Glutamatergic neuron (in vitro differentiated cells): ENCODE data around the gene ABHD2. TPM values are rescaled to one million over a fixed set of nuclear protein-coding genes. Genes with fewer than 3 reads are reported as not detected.
A peak's percentile ranks its signal among the peaks of the same experiment; 100 is the strongest.

Source experiments
- DNase-seq: peaks from one replicate; pipeline ENCODE4 v3.0.0; 2022
- H3K27ac Mint-ChIP-seq: one replicate; pipeline ENCODE4 v1.8.0; 2020; ENCODE audit warnings: mild to moderate bottlenecking, mixed read lengths, inconsistent platforms; ENCODE audit not compliant: unreplicated experiment
- H3K27me3 Mint-ChIP-seq: one replicate; pipeline ENCODE4 v1.8.0; 2020; ENCODE audit warnings: mild to moderate bottlenecking, moderate library complexity, mixed read lengths, inconsistent platforms; ENCODE audit not compliant: unreplicated experiment
- H3K36me3 Mint-ChIP-seq: one replicate; pipeline ENCODE4 v1.8.0; 2020; ENCODE audit warnings: mild to moderate bottlenecking, mixed read lengths, inconsistent platforms; ENCODE audit not compliant: unreplicated experiment
- H3K4me1 Mint-ChIP-seq: one replicate; pipeline ENCODE4 v1.8.0; 2020; ENCODE audit warnings: mild to moderate bottlenecking, low read depth, mixed read lengths, inconsistent platforms; ENCODE audit not compliant: unreplicated experiment
- H3K4me3 Mint-ChIP-seq: one replicate; pipeline ENCODE4 v1.8.0; 2020; ENCODE audit warnings: mild to moderate bottlenecking, mixed read lengths, inconsistent platforms; ENCODE audit not compliant: unreplicated experiment
- H3K9me3 Mint-ChIP-seq: one replicate; pipeline ENCODE4 v1.8.0; 2020; ENCODE audit warnings: mild to moderate bottlenecking, moderate library complexity, mixed read lengths, inconsistent platforms; ENCODE audit not compliant: unreplicated experiment
- total RNA-seq: library from RNA; stranded (reverse); fragmentation: NEBNext Ultra II Directional; extraction: Animal tissue kit (Norgen Biotek cat#: 25700); gene quantifications from one replicate; pipeline ENCODE4 v1.2.1, GENCODE V29; 2021; ENCODE audit not compliant: unreplicated experiment
- TF ChIP-seq, protein P1 (sequence below): fragments of 200-600 bp; sonication (generic); IDR thresholded peaks from one replicate; pipeline ENCODE4 v1.5.0; 2021; ENCODE audit not compliant: partially characterized antibody, unreplicated experiment

Gene ABHD2
- total RNA-seq, 1 donor from 2014 or later, result 101 TPM

DNA sequence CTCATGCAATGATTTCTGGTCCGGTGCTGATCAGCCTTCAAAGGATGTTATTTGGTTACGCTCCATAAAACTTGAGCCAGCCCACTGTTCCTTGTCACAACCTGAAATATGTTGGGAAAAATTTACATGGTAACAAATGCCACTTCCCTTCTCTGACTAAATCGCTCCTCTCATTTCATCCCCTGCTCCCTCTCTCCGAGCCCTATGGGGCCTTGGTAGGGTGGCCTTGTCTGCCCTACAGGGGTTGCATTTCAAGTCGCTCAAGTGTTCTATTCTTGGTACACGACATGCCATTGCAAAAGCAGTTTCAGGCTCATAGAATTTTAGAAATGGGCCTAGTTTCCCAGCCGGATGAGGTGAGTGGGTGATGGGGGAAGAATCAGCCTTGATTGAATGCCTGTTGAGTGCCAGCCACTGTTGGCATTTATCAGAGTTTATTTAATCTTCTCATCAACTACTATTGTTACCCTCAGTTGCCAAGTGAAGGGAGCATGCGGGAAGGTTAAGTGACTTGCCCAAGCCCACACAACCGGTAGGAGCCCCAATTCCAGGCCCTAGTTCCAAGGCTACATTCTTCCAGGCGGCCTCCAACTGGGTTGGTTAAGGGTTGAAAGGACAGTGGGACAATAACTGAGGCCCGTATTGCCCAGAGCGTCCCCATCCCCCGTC lies 961 bp upstream of the ABHD2 start:
- Mint-ChIP-seq H3K27ac (no peak overlapping the region), H3K4me1 (peaks cover 30% of the 10 kb centered on the region), H3K36me3 (no peaks in the 10 kb centered on the region), H3K27me3 (no peaks in the 10 kb centered on the region), H3K4me3 (no peak overlapping the region), H3K9me3 (peaks cover 5% of the 10 kb centered on the region)
- TF ChIP-seq, protein P1, sequence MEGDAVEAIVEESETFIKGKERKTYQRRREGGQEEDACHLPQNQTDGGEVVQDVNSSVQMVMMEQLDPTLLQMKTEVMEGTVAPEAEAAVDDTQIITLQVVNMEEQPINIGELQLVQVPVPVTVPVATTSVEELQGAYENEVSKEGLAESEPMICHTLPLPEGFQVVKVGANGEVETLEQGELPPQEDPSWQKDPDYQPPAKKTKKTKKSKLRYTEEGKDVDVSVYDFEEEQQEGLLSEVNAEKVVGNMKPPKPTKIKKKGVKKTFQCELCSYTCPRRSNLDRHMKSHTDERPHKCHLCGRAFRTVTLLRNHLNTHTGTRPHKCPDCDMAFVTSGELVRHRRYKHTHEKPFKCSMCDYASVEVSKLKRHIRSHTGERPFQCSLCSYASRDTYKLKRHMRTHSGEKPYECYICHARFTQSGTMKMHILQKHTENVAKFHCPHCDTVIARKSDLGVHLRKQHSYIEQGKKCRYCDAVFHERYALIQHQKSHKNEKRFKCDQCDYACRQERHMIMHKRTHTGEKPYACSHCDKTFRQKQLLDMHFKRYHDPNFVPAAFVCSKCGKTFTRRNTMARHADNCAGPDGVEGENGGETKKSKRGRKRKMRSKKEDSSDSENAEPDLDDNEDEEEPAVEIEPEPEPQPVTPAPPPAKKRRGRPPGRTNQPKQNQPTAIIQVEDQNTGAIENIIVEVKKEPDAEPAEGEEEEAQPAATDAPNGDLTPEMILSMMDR, result no peak
- DNase-seq, result no peak

GRCh38 chr15:89088605-89089315 lies 504 bp downstream of the ABHD2 start:
- H3K4me1 Mint-ChIP-seq, result peaks cover 33% of the 10 kb centered on the region

GRCh38 chr15:89089316-89090230 lies 1.3 kb downstream of the ABHD2 start:
- peaks cover 5% of the 10 kb centered on the region for H3K9me3 Mint-ChIP-seq
- no peak for DNase-seq
- peaks cover 34% of the 10 kb centered on the region for H3K4me1 Mint-ChIP-seq
- H3K4me3 Mint-ChIP-seq, result no peak overlapping the region
- H3K27ac Mint-ChIP-seq, result peak overlapping the region; percentile 84
- TF ChIP-seq, protein P1, result no peak
- no peaks in the 10 kb centered on the region for H3K36me3 Mint-ChIP-seq
- no peaks in the 10 kb centered on the region for H3K27me3 Mint-ChIP-seq

More at GRCh38 chr15:89088605-89089315, 504 bp downstream of the ABHD2 start:
- Mint-ChIP-seq H3K27ac (peak overlapping the region; percentile 59), H3K27me3 (no peaks in the 10 kb centered on the region), H3K36me3 (no peaks in the 10 kb centered on the region), H3K4me3 (no peak overlapping the region), H3K9me3 (peaks cover 5% of the 10 kb centered on the region)
- TF ChIP-seq, protein P1, result no peak
- peak; percentile 65 for DNase-seq

- H3K4me1 Mint-ChIP-seq, result peaks cover 28% of the 10 kb centered on the region
- peak overlapping the region; percentile 60 for H3K27ac Mint-ChIP-seq
- no peaks in the 10 kb centered on the region for H3K27me3 Mint-ChIP-seq
- TF ChIP-seq, protein P1, result no peak
- H3K4me3 Mint-ChIP-seq, result peak overlapping the region; percentile 65
- H3K36me3 Mint-ChIP-seq, result no peaks in the 10 kb centered on the region
- peak; percentile 27 for DNase-seq
- H3K9me3 Mint-ChIP-seq, result peaks cover 5% of the 10 kb centered on the region
Observed at GRCh38 chr15:89090791-89091626, 2.8 kb downstream of the ABHD2 start.
